ENCODE data around the gene ZBTB33. TPM values are rescaled to one million over a fixed set of nuclear protein-coding genes. Genes with fewer than 3 reads are reported as not detected.

Gene ZBTB33
- total RNA-seq, 6 experiments from 2014 or later = 7.4 to 11.4 (median 10.1) TPM

GRCh38 chrX:120281021-120281624 lies 30.5 kb downstream of the ZBTB33 start:
- H3K36me3 Mint-ChIP-seq (ENCODE audit: low read depth) = no peaks in the 10 kb centered on the region
- no peak for DNase-seq
- no peaks in the 10 kb centered on the region for H3K4me1 Mint-ChIP-seq (ENCODE audit: low read depth)
- H3K27ac Mint-ChIP-seq = no peak overlapping the region
- TF ChIP-seq CTCF (IDR thresholded peaks at IDR 0.05) = no peak
- no peak overlapping the region for H3K4me3 Mint-ChIP-seq
- no peaks in the 10 kb centered on the region for H3K9me3 Mint-ChIP-seq
- H3K27me3 Mint-ChIP-seq (ENCODE audit: insufficient read depth) = peaks cover 11% of the 10 kb centered on the region

- peaks cover 11% of the 10 kb centered on the region for H3K27me3 Mint-ChIP-seq (ENCODE audit: insufficient read depth)
- H3K36me3 Mint-ChIP-seq (ENCODE audit: low read depth) = no peaks in the 10 kb centered on the region
- no peak overlapping the region for H3K27ac Mint-ChIP-seq
- H3K4me3 Mint-ChIP-seq = no peak overlapping the region
- no peaks in the 10 kb centered on the region for H3K9me3 Mint-ChIP-seq
- no peaks in the 10 kb centered on the region for H3K4me1 Mint-ChIP-seq (ENCODE audit: low read depth)
- no peak for TF ChIP-seq CTCF (IDR thresholded peaks at IDR 0.05)
- no peak for DNase-seq
Observed at GRCh38 chrX:120281761-120282160, 31.1 kb downstream of the ZBTB33 start.

GRCh38 chrX:120282697-120283096 lies 32.1 kb downstream of the ZBTB33 start:
- H3K4me3 Mint-ChIP-seq = no peak overlapping the region
- TF ChIP-seq CTCF (IDR thresholded peaks at IDR 0.05) = no peak
- H3K36me3 Mint-ChIP-seq (ENCODE audit: low read depth) = no peaks in the 10 kb centered on the region

GRCh38 chrX:120286733-120287512 lies 36.3 kb downstream of the ZBTB33 start:
- H3K4me3 Mint-ChIP-seq = no peak overlapping the region
- H3K27ac Mint-ChIP-seq = no peak overlapping the region
- DNase-seq = no peak
- peaks cover 11% of the 10 kb centered on the region for H3K27me3 Mint-ChIP-seq (ENCODE audit: insufficient read depth)
- H3K4me1 Mint-ChIP-seq (ENCODE audit: low read depth) = no peaks in the 10 kb centered on the region
- H3K9me3 Mint-ChIP-seq = no peaks in the 10 kb centered on the region
- no peaks in the 10 kb centered on the region for H3K36me3 Mint-ChIP-seq (ENCODE audit: low read depth)
- TF ChIP-seq CTCF (IDR thresholded peaks at IDR 0.05) = no peak

More at GRCh38 chrX:120282697-120283096, 32.1 kb downstream of the ZBTB33 start:
- Mint-ChIP-seq H3K9me3 (no peaks in the 10 kb centered on the region), H3K27ac (no peak overlapping the region), H3K27me3 (ENCODE audit: insufficient read depth) (peaks cover 11% of the 10 kb centered on the region), H3K4me1 (ENCODE audit: low read depth) (no peaks in the 10 kb centered on the region)
- no peak for DNase-seq

- Mint-ChIP-seq H3K27ac (no peak overlapping the region), H3K36me3 (ENCODE audit: low read depth) (no peaks in the 10 kb centered on the region), H3K9me3 (no peaks in the 10 kb centered on the region), H3K4me3 (no peak overlapping the region), H3K27me3 (ENCODE audit: insufficient read depth) (peaks cover 11% of the 10 kb centered on the region), H3K4me1 (ENCODE audit: low read depth) (no peaks in the 10 kb centered on the region)
- no peak for DNase-seq
- no peak for TF ChIP-seq CTCF (IDR thresholded peaks at IDR 0.05)
Observed at GRCh38 chrX:120287513-120288112, 37.0 kb downstream of the ZBTB33 start.
